Activated CD8-positive, alpha-beta T cell treated with anti-CD3 and anti-CD28 coated beads for 36 hours (primary cell): ENCODE data around the gene CCDC86. TPM values are rescaled to one million over a fixed set of nuclear protein-coding genes. Genes with fewer than 3 reads are reported as not detected.

Experiments used
- ATAC-seq: fragments of 200-7000 bp; cut with Tn5 transposase; one replicate; pipeline ENCODE4 v1.10.0; 2021; ENCODE audit warnings: mild to moderate bottlenecking, moderate library complexity
- CTCF ChIA-PET: fragments of 350-600 bp; sonication (Branson Sonifier 250); formaldehyde crosslinking; loops from one replicate; lab custom pipeline; 2021; ENCODE audit warnings: antibody characterized with exemption; lab: Charles Lee
- POLR2A ChIA-PET: fragments of 350-600 bp; sonication (Branson Sonifier 250); formaldehyde crosslinking; loops from one replicate; lab custom pipeline; 2021; ENCODE audit warnings: antibody characterized with exemption; lab: Charles Lee
- DNase-seq: peaks from one replicate; pipeline ENCODE4 v3.0.0-alpha.2; 2020
- H3K27ac Mint-ChIP-seq: one replicate; pipeline ENCODE4 v1.8.0; 2021; ENCODE audit warnings: mild to moderate bottlenecking, mixed read lengths
- H3K27me3 Mint-ChIP-seq: one replicate; pipeline ENCODE4 v1.8.0; 2021; ENCODE audit warnings: mixed read lengths
- H3K36me3 Mint-ChIP-seq: one replicate; pipeline ENCODE4 v1.8.0; 2021; ENCODE audit warnings: low read depth, mixed read lengths
- H3K4me1 Mint-ChIP-seq: one replicate; pipeline ENCODE4 v1.8.0; 2021; ENCODE audit warnings: low read depth, mixed read lengths
- H3K4me3 Mint-ChIP-seq: one replicate; pipeline ENCODE4 v1.8.0; 2021; ENCODE audit warnings: mild to moderate bottlenecking, moderate library complexity, mixed read lengths
- H3K9me3 Mint-ChIP-seq: one replicate; pipeline ENCODE4 v1.8.0; 2021; ENCODE audit warnings: mixed read lengths
- CTCF ChIP-seq: fragments of 200-600 bp; IDR thresholded peaks from one replicate; pipeline ENCODE4 v1.8.0; 2022; ENCODE audit warnings: antibody characterized with exemption, mild to moderate bottlenecking
- intact Hi-C: fragments of 100-400 bp; cut with micrococcal nuclease; formaldehyde crosslinking; loops from one replicate; pipeline ENCODE4 v1.10.0; 2022
- total RNA-seq, 2 experiments: library from RNA; stranded (reverse); gene quantifications; one replicate each; pipeline ENCODE4 v1.2.3, GENCODE V29; 2021

Gene CCDC86
- total RNA-seq, 2 experiments from 2014 or later, result 48.1 to 51.4 TPM

GRCh38 chr11:60842668-60843600 lies 1.0 kb downstream of the CCDC86 start:
- peak overlapping the region; percentile 94 for H3K27ac Mint-ChIP-seq
- ATAC-seq (no peak), DNase-seq (peak; percentile 19)
- intact Hi-C loops, result no loop called here
- H3K4me3 Mint-ChIP-seq, result peak overlapping the region; percentile 75
- peaks cover 36% of the 10 kb centered on the region for H3K4me1 Mint-ChIP-seq
- POLR2A ChIA-PET, result interaction anchor here (0.6 to 3.5 kb wide), 6 partner anchors 8 to 550 kb away, joined by 3 to 23 read pairs (median 4); partner anchors contain the start of gene TMEM109
- H3K9me3 Mint-ChIP-seq, result no peaks in the 10 kb centered on the region
- H3K36me3 Mint-ChIP-seq, result peaks cover 38% of the 10 kb centered on the region
- CTCF ChIA-PET, result interaction anchor here (2.7 to 5.2 kb wide), 3 partner anchors 12 to 57 kb away, joined by 14 to 51 read pairs (median 18); no protein-coding TSS in a partner anchor
- no peaks in the 10 kb centered on the region for H3K27me3 Mint-ChIP-seq
- no peak for TF ChIP-seq CTCF

- no peak for TF ChIP-seq CTCF
- H3K9me3 Mint-ChIP-seq, result no peaks in the 10 kb centered on the region
- peak overlapping the region; percentile 55 for H3K27ac Mint-ChIP-seq
- H3K36me3 Mint-ChIP-seq, result peaks cover 46% of the 10 kb centered on the region
- ATAC-seq, result no peak
- H3K4me1 Mint-ChIP-seq, result peaks cover 36% of the 10 kb centered on the region
- CTCF ChIA-PET, result interaction anchor here (2.7 to 5.2 kb wide), 3 partner anchors 13 to 55 kb away, joined by 14 to 51 read pairs (median 18); no protein-coding TSS in a partner anchor
- intact Hi-C loops, result no loop called here
- POLR2A ChIA-PET, result interaction anchor here (0.6 to 3.5 kb wide), 5 partner anchors 27 to 527 kb away, joined by 3 to 23 read pairs (median 3); partner anchors contain the start of genes PRPF19 and TMEM109
- H3K27me3 Mint-ChIP-seq, result no peaks in the 10 kb centered on the region
- peak overlapping the region; percentile 75 for H3K4me3 Mint-ChIP-seq
- no peak for DNase-seq
Measured at GRCh38 chr11:60844045-60844869, 2.3 kb downstream of the CCDC86 start.

- Mint-ChIP-seq H3K4me3 (peak overlapping the region; percentile 75), H3K27me3 (no peaks in the 10 kb centered on the region), H3K9me3 (no peaks in the 10 kb centered on the region), H3K4me1 (peaks cover 36% of the 10 kb centered on the region), H3K36me3 (peaks cover 46% of the 10 kb centered on the region), H3K27ac (peak overlapping the region; percentile 55)
- ATAC-seq (no peak), DNase-seq (no peak)
- TF ChIP-seq CTCF, result no peak
- ChIA-PET CTCF (interaction anchor here (2.7 to 4.5 kb wide), 2 partner anchors 43 to 55 kb away, joined by 14 to 18 read pairs; no protein-coding TSS in a partner anchor), POLR2A (interaction anchor here (0.6 to 1.0 kb wide), 3 partner anchors 53 to 526 kb away, joined by 3 read pairs; partner anchors contain the start of gene PRPF19)
- intact Hi-C loops, result no loop called here
Measured at GRCh38 chr11:60844870-60845221, 2.9 kb downstream of the CCDC86 start.

- Mint-ChIP-seq H3K4me3 (peak overlapping the region; percentile 75), H3K27me3 (no peaks in the 10 kb centered on the region), H3K27ac (peak overlapping the region; percentile 5), H3K36me3 (peaks cover 48% of the 10 kb centered on the region), H3K9me3 (no peaks in the 10 kb centered on the region), H3K4me1 (peaks cover 36% of the 10 kb centered on the region)
- ATAC-seq, result no peak
- no peak for DNase-seq
- ChIA-PET POLR2A (interaction anchor here (0.6 to 1.0 kb wide), 3 partner anchors 52 to 526 kb away, joined by 3 read pairs; partner anchors contain the start of gene PRPF19), CTCF (interaction anchor here (4.5 kb wide), 1 partner anchor 54 kb away, joined by 18 read pairs; no protein-coding TSS in a partner anchor)
- intact Hi-C loops, result no loop called here
- TF ChIP-seq CTCF, result no peak
Measured at GRCh38 chr11:60845338-60845737, 3.4 kb downstream of the CCDC86 start.
